Measurements from ENCODE around the gene JAKMIP1. TPM values are rescaled to one million over a fixed set of nuclear protein-coding genes. Genes with fewer than 3 reads are reported as not detected.

The JAKMIP1 gene
- total RNA-seq, 1 experiment from 2014 or later, result not detected

- no peak overlapping the region for H3K27ac ChIP-seq (ENCODE audit: low read depth, low read length)
- no peaks in the 10 kb centered on the region for H3K9me2 ChIP-seq (ENCODE audit: insufficient read depth)
- CTCF ChIA-PET, result no interaction called here
- no peak overlapping the region for H3K4me2 ChIP-seq (ENCODE audit: low read length)
- POLR2A ChIA-PET, result no interaction called here
- ATAC-seq (no peak), DNase-seq (ENCODE audit: low read depth, low spot score) (no peak)
- peaks cover 30% of the 10 kb centered on the region; the same call in 1 of the 2 replicates for H3K27me3 ChIP-seq (ENCODE audit: insufficient read depth, low read length)
- H3K9ac ChIP-seq (ENCODE audit: low read length), result no peak overlapping the region
- no peak overlapping the region for H2AFZ ChIP-seq (ENCODE audit: low read depth, low read length, poor library complexity, severe bottlenecking)
- intact Hi-C loops (cut with micrococcal nuclease), result no loop called here
- no peaks in the 10 kb centered on the region for H3K36me3 ChIP-seq (ENCODE audit: control insufficient read depth in 1 of 2, insufficient read depth in 2 of 2, low read length in 2 of 2)
- no peaks in the 10 kb centered on the region for H4K20me1 ChIP-seq (ENCODE audit: insufficient read depth)
- H3K79me2 ChIP-seq (ENCODE audit: insufficient read depth, low read length), result no peaks in the 10 kb centered on the region
- BruUV-seq (replicated peaks), result no TSS peak
- H3K4me1 ChIP-seq (ENCODE audit: control insufficient read depth in 1 of 2, insufficient read depth in 2 of 2, low read length in 2 of 2), result no peaks in the 10 kb centered on the region
- no peak overlapping the region for H3K4me3 ChIP-seq (replicated peaks in 1 of 2; ENCODE audit: low read depth in 1 of 2, low read length in 2 of 2)
- no peak for TF ChIP-seq EGR1 (IDR thresholded peaks at IDR 0.05; ENCODE audit: low read depth)
- no peak for TF ChIP-seq ZNF274 (IDR thresholded peaks at IDR 0.05; ENCODE audit: low read depth, low read length)
- TF ChIP-seq EZH2phosphoT487 (IDR thresholded peaks at IDR 0.05; ENCODE audit: borderline replicate concordance), result no peak
- no peak for TF ChIP-seq ATF3 (IDR thresholded peaks at IDR 0.05)
- no peak for TF ChIP-seq CEBPB (IDR thresholded peaks at IDR 0.05; ENCODE audit: low read depth)
- no peak for TF ChIP-seq SP1 (IDR thresholded peaks at IDR 0.05; ENCODE audit: low read depth)
- no peak for TF ChIP-seq RAD21 (IDR thresholded peaks at IDR 0.05; ENCODE audit: low read depth)
- no peak for TF ChIP-seq ELF1 (IDR thresholded peaks at IDR 0.05; ENCODE audit: borderline replicate concordance, low read depth)
- TF ChIP-seq MAX (IDR thresholded peaks at IDR 0.05), result no peak
- TF ChIP-seq FOSL1 (IDR thresholded peaks at IDR 0.05; ENCODE audit: low read depth), result no peak
- RAD21 ChIA-PET (ENCODE audit: low non-redundant PET in 1 of 2, low total read pairs in 2 of 2, uncharacterized antibody in 2 of 2, unreplicated experiment in 2 of 2), result no interaction called here
- H3K9me3 ChIP-seq (ENCODE audit: control insufficient read depth in 1 of 2, insufficient read depth in 1 of 2, low read depth in 1 of 2, low read length in 2 of 2), result no peaks in the 10 kb centered on the region
These were observed 131.4 kb downstream of the JAKMIP1 start for GRCh38 chr4:6068986-6069385.

GRCh38 chr4:6065934-6066590 lies 134.3 kb downstream of the JAKMIP1 start:
- no peak for DNase-seq (ENCODE audit: low read depth, low spot score)
- ATAC-seq, result no peak
- CTCF ChIA-PET, result no interaction called here
- Histone ChIP-seq H3K9ac (ENCODE audit: low read length) (no peak overlapping the region), H2AFZ (ENCODE audit: low read depth, low read length, poor library complexity, severe bottlenecking) (no peak overlapping the region), H3K27ac (ENCODE audit: low read depth, low read length) (no peak overlapping the region), H3K4me2 (ENCODE audit: low read length) (no peak overlapping the region), H3K79me2 (ENCODE audit: insufficient read depth, low read length) (no peaks in the 10 kb centered on the region), H3K36me3 (ENCODE audit: control insufficient read depth in 1 of 2, insufficient read depth in 2 of 2, low read length in 2 of 2) (no peaks in the 10 kb centered on the region), H3K4me3 (replicated peaks in 1 of 2; ENCODE audit: low read depth in 1 of 2, low read length in 2 of 2) (no peak overlapping the region), H3K9me3 (ENCODE audit: control insufficient read depth in 1 of 2, insufficient read depth in 1 of 2, low read depth in 1 of 2, low read length in 2 of 2) (no peaks in the 10 kb centered on the region), H3K27me3 (ENCODE audit: insufficient read depth, low read length) (peaks cover 30% of the 10 kb centered on the region; the same call in 1 of the 2 replicates), H3K9me2 (ENCODE audit: insufficient read depth) (no peaks in the 10 kb centered on the region), H3K4me1 (ENCODE audit: control insufficient read depth in 1 of 2, insufficient read depth in 2 of 2, low read length in 2 of 2) (no peaks in the 10 kb centered on the region), H4K20me1 (ENCODE audit: insufficient read depth) (no peaks in the 10 kb centered on the region)
- no TSS peak for BruUV-seq (replicated peaks)
- POLR2A ChIA-PET, result no interaction called here
- intact Hi-C loops (cut with micrococcal nuclease), result no loop called here
- RAD21 ChIA-PET (ENCODE audit: low non-redundant PET in 1 of 2, low total read pairs in 2 of 2, uncharacterized antibody in 2 of 2, unreplicated experiment in 2 of 2), result no interaction called here
- TF ChIP-seq ELF1 (IDR thresholded peaks at IDR 0.05; ENCODE audit: borderline replicate concordance, low read depth) (no peak), POLR2AphosphoS5 (IDR thresholded peaks at IDR 0.05; ENCODE audit: low read depth, low read length) (no peak), CTCF (IDR thresholded peaks at IDR 0.05 in 2 of 3, conservative IDR thresholded peaks at IDR 0.05 in 1 of 3; ENCODE audit: borderline replicate concordance in 1 of 3, insufficient read depth in 1 of 3, low read depth in 2 of 3, low read length in 2 of 3) (no peak), FOSL1 (IDR thresholded peaks at IDR 0.05; ENCODE audit: low read depth) (no peak), SRF (IDR thresholded peaks at IDR 0.05; ENCODE audit: low read depth) (no peak), ZNF274 (IDR thresholded peaks at IDR 0.05; ENCODE audit: low read depth, low read length) (no peak), EGR1 (IDR thresholded peaks at IDR 0.05; ENCODE audit: low read depth) (no peak), EZH2 (IDR thresholded peaks at IDR 0.05) (no peak), RAD21 (IDR thresholded peaks at IDR 0.05; ENCODE audit: low read depth) (no peak), SP1 (IDR thresholded peaks at IDR 0.05; ENCODE audit: low read depth) (no peak), YY1 (IDR thresholded peaks at IDR 0.05; ENCODE audit: extremely low read depth, insufficient replicate concordance, low read depth, low read length) (no peak), CBX3 (IDR thresholded peaks at IDR 0.05; ENCODE audit: low read depth) (no peak), CEBPB (IDR thresholded peaks at IDR 0.05; ENCODE audit: low read depth) (no peak)
